Activated gamma-delta T cell (primary cell): Measurements from ENCODE around the gene FRMD4B.
"Not testable (repeated sequence)": the region's sequence is repeated elsewhere in the genome, so short reads cannot be mapped to it uniquely, and the experiment has no call there.

ENCODE experiments used
- DNase-seq: peaks from one replicate; lab custom pipeline; 2025; lab: John Stamatoyannopoulos, UW

Gene FRMD4B

DNA sequence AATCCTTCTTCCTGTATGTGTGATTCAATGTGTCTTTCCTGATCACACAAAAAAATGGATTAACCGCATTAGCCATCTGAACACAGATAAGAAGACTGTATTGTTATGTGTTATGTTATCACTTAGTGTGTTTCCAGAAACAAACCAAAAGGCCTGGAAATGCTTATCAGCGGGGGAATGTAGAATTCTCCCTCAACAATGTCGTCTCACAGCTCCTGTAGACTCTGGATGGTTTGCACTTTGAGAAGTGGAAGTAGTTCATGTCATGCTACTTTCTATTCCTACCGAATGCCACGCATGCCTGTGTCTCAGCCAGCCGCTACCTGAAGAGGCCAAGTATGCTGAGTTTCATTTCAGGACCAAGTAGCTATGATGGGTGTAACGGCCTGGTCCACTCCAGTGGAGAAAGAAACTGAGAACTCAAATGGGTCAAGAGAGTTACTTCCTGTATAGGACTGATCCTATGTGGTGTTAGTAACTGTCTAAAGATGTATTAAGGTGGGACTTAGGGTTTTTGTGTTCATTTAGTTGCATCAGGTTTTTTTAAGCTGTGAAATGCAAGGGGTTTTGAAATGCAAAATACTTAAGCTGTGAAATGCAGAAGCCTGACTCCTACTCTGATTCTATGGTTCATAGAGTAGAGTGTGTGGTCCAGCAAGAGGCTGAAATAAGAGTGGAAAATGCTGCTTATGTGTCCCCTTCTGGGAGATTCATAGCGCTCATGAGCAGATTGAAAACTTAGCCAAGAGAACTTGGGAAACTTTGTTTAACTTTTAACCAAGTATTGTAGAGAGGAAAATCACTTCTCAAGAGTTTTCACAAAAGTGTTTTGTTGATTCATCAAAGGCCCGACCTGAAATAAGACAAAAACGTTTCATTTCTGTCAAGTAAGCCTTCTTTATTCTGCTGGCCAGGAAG is 145.0 kb downstream of the FRMD4B start:
- DNase-seq, result no peak

DNA sequence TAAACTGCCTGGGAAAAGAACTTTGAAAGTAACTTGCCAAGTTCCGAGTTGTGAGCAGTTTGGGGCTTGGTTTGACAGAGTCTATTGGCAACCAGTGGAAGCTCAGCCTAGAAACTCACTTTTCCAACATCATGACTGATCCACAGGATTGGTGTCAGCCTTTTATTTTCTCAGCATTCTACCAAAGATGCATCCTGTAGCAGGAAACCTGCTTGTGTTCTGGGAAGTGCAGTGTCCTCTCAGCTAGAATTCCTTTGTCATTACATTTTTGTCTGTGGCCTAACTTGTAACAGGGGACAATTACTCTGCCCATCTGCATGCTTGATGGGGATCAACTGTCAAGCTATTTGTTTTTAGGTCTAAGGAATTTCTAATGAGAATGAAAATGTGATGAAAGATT is 146.8 kb downstream of the FRMD4B start:
- DNase-seq, result no peak

DNA sequence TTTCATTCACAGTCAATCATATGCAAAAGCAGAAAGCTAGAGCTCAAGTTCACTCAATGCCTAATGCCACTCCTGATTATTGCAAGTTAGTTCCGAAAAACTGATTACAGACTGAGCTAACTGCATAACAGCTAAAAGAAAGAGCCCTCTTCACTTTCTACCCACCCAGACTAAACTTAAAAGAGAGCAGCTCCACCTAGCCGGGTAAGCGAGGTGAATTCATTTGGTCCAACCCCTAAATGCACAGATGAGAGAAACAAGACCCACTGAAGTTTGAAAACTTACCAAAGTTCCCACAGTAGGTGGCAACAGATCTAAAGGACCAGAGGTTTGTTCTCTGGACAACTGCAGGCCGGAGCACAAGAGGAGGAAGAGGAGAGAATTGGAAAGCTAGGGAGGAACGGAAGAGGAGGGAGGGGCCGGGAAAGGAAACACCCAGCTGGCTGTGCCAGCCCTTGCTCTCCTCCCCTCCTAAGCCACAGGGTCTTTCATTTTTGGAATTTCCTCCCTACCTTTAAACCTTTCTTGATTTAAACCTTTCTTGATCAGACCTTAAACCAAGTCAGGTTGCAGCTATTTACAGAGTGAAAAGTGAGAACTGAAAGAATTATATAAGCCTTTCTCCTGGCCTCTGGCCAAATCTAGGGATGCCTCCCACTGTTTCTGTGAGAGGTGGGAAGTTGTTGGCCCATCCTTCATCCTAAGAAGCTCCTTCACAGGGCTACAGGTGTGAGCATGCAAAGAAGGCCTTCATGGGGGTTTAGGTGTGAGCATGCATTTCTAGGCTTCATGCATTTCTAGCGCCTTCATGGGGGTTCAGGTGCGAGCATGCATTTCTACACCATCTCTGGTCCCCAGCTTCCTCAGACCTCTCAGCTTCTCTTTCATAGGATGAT is 148.8 kb downstream of the FRMD4B start:
- no peak for DNase-seq

DNA sequence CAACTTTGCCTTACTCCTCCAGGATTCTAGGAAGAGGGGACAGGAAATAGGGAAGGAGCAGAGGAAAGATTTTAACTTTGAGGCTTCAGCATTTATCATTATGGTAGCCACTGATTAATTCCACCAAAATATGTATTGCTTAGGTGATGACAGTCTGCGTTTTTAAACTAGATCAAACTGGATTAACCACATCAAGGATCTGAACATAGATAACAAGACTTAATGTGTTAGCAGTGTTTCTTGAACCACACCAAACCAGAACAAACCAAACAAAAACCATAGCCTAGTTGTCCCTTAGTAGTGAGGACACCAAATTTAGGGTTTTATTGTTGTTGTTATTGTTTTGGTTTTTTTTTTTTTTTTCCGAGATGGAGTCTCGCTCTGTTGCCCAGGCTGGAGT is 150.0 kb downstream of the FRMD4B start:
- no peak for DNase-seq

DNA sequence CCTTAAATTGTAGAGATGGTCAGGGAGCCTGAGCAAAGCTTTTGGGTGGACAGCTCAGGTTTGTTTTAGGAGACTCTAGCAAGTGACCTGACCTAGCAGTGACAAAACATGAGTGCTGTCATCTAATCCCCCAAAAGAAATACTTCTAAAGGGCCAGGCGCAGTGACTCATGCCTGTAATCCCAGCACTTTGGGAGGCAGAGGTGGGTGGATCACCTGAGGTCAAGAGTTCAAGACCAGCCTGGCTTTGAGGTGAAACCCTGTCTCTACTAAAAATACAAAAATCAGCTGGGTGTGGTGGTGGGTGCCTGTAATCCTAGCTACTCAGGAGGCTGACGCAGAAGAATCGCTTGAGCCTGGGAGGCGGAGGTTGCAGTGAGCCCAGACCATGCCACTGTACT is 150.7 kb downstream of the FRMD4B start:
- DNase-seq, result not testable (repeated sequence)

DNA sequence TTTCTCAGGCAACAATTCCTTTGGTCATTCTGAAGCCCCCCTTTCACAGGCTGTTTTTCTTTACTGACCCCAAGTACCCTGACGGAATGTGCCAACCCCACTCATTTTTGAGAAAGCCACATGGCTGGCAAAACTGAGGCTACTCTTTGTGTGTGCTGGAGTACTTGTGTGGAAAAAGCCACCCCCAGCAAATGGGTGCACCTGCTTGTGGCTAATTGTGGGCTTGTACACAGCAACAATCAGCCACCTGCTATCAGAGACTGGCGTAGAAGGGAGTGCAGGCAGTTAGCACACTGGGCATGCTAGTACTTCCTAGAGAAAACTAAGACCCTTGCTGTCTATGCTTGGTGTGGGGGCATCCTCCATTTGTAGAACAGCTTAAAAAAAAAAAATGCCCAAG is 153.4 kb downstream of the FRMD4B start:
- no peak for DNase-seq

DNA sequence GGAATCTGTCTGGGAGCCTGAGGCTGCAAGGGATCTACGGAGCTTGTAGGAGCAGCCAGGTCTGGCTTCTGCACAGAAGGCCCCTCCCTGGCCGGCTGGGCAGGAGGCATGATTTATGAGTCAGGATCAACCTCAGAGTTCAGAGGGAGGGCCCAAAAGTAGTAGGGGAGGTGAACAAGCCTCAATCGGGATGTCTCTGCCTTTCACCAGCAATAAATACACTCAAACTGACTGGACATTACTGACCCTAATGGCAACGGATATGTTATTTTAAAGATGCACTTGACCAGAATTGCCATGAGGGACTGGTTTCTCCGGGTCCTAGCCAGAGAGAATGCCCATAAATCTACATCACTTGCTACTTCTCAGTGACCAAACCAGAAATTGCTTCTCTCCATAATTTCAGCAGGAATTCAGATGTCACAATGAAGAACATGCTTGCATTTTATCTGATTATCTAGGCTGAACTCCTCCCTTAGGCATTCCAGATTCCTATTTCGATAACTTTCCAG is 153.9 kb downstream of the FRMD4B start:
- no peak for DNase-seq

DNA sequence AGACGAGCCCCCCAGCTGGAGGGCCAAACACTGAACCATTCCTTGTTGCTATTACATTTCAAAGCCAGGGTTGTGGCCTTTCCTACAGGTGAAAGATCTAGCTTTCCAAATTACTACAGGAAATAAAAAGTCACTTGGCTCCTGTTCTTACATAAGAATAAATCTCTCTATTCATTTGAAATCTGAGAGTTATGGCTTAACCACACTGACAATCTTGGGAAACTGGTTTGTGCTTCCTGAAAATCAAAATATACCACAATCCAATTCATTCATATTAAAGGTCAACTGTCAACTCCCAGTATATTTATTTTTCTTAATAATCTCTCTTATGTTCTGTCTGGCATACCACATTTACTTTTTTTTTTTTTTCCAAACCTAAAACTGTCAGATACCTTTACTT is 159.8 kb downstream of the FRMD4B start:
- DNase-seq, result no peak

DNA sequence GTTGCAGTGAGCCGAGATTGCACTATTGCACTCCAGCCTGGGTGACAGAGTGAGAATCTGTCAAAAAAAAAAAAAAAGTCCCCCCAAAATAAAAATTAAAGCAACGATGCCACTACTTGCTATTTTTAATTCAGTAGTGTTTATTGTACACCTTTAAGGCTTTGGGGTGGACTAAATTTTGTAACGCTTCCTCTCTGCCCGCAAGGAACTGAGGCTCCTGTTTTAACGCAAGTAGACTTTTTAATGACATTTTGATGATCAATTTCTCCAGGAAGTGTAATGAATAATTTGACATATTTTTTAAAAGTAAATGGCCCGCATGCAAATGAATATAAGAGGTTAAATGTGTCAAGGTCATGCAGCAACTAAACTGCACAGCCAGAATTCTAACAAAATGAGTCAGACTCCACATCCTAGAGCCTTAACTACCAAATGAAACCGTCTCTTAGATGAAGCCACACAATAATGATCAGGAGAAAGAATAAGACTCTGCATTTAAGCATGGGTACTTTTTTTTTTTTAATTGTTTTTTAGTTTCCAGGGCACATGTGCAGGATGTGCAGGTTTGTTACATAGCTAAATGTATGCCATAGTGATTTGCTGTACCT is 166.7 kb downstream of the FRMD4B start:
- DNase-seq, result no peak

DNA sequence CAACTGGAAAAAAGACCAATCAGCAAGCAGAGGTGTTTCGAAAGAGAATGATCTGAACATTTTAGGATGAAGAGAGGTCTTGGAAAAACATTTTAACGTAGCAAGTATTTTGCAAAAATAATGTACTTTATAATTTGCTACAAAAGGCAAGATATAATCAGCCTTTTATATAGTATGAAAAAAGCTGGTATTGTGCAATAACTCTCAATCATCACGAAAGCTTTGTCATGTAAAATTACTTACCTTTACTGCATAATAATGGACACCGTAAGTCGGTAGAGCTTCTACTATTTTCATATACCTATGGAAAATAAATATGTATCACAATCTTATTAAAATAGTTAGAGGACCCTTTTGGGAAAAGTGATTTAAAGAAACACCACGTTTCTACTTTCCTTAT is 167.8 kb downstream of the FRMD4B start:
- DNase-seq, result no peak

DNA sequence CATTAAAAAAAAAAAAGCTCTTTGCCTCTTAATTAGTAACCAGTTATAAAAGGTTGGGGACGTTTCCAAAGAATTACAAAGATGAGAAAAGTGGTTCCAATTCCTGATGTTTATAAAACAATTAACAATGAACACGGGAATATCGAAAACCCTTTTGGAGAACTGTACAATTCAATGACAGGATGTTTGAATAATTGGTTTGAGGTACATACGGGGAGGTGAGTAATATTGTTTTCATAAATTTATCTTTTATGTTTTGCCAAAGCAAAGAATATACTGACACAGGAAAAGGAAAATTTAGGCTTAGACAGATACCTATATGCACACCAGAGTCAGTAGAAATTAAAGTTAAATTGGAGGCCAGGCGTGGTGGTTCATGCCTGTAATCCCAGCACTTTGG is 168.9 kb downstream of the FRMD4B start:
- DNase-seq, result no peak

DNA sequence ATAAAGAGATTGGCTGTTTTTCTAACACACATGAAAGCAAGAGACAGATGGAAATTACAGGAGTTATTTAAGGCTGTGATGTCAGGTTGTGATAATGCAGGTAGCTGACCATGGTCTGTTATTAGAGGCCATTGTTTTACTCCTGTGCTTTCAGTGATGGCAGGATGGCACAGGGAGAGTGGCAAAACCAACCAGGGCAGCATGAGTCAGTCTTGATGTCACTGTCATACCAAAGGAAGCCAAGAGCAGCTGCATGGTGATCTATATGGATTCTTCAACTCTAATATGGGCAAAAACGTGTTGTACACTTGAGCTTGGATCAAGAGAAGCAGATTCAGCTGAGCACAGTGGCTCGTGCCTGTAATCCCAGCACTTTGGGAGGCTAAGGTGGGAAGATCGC is 171.6 kb downstream of the FRMD4B start:
- DNase-seq, result no peak

DNA sequence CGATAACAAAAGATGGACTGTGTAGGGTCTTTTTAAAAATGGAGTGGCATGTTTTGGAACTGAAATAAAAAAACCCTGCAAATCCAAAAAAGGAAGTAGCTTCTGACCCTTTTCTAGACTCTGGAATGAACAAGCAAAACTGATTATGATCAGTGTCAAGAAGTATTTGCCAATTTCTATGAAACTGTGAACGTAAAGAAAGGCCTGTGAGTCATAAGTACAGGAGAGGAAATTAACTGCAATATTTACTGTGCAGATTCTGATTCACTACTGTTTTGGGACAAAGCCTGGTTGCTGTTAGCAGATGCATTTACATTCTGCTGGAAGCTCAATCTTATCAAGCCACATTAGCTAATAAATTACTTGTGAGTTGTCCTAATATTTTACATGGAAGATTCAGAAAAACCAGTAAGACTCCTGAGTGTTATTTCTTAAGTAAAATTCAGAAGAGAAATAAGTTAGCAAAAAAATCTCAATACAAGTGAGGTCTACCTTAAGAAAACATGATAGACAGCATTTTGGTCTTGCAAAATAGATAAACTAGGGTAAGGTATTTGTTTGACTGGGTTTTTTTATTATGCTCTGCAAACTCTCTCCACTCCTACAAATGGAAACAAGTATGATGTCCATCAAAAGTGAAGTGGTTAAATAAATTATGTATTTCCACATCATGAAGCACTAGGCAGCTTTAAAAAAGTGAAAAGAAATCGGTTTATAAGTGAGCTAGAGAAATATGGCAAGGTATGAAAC is 173.3 kb downstream of the FRMD4B start:
- DNase-seq, result no peak

DNA sequence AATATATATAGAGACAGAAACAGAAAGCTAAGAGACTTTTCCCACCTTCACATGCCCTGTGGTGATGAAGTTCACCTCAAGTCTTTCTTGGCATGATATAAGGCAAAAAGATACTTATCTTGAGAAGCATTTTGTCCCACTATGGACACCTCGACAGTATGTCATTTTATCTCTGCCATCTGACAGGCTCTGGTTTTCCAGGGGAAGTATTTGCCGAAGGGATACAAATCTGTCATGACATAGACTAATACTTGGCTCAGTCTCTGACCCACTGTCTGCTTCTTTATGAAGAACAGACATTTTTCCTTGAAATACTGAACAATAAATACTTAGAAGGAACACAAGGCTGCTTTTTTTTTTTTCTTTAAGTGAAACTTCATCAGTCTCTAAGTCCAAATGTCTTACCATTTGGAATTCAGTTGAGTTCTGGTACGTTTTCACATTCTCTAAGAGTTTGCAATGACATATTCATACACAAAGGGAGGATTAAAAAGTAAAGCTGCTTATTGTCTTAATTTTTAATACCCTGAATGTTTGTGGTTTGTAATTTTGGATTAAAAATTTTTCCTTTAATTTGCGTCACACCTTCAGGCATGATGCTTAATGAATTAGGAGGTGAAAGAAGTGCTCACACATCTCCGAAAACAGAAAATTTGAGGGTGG is 175.7 kb downstream of the FRMD4B start:
- no peak for DNase-seq

DNA sequence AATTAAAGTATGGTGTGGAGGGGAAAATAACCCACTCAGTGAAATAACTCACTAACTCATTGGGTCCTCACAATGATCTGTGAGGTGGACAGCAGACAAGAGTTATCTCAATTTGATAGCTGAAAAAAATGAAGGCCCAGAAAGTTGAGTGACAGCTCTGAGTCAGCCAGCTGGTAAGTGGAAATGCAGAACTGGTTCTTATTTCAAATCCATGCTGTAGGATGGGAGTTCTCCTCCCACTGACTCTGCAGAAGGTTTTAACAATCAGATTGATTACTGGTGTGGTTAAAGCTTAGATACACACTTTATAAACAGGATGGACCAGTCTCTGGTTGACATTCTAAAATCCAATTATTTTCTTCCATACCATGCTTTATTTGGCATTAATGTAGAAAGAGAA is 176.5 kb downstream of the FRMD4B start:
- no peak for DNase-seq

DNA sequence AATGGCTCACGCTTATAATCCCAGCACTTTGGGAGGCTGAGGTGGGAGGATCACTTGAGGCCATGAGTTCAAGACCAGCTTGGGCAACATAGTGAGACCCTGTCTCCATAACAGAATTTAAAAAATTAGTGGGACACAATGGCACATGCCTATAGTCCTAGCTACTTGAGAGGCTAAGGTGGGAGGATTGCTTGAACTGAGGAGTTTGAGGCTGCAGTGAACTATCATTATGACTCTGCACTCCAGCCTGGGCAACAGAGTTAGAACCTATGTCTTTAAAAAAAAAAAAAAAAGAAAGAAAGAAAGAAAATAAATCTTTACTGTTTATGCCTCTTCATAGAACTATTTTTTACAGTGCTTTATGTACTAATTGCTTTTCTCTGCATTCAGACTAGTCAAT is 178.9 kb downstream of the FRMD4B start:
- no peak for DNase-seq

DNA sequence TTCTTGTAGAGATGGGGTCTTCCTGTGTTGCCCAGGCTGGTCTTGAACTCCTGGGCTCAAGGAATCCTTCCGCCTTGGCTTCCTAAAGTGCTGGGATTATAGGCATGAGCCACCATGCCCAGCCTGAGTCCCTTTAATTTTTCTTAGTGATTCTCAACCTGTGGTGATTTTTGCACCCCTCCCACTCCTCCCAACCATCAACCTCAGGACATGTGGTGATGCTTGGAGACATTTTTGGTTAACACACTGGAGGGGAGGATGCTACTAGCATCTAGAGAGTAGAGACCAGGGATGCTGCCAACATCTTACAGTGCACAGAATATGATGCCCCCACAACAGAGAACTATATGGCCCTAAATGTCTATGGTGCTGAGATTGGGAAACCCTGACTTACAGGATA is 180.5 kb downstream of the FRMD4B start:
- DNase-seq, result no peak

DNA sequence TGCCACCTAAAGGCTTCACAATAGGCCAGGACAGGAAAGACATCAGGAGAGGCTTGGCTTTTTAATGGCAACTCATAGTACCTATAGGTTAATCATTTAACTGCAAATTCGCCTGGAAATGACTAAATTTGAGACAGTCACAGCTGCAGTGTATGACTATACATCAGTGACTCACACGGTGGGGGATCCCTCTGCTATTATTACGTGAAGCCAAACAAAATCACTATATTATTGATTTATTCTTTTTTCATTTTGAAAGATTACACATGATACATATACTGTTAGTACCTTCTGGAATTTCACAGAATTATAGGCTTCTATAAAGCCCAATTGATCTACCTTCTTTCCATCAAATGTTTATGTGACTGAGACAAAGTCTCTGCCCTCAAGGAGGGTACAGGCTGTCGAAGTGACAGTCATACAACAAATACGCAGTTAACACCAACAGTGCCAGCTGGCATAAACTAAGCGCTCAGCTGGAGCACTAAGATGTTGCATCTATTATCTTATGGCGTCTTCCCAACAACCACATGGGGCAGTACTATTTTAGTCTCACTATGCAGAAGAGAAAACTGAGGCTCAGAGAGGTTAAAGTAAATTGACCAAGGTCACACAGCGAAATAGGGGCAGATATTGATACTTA is 181.5 kb downstream of the FRMD4B start:
- DNase-seq, result no peak

DNA sequence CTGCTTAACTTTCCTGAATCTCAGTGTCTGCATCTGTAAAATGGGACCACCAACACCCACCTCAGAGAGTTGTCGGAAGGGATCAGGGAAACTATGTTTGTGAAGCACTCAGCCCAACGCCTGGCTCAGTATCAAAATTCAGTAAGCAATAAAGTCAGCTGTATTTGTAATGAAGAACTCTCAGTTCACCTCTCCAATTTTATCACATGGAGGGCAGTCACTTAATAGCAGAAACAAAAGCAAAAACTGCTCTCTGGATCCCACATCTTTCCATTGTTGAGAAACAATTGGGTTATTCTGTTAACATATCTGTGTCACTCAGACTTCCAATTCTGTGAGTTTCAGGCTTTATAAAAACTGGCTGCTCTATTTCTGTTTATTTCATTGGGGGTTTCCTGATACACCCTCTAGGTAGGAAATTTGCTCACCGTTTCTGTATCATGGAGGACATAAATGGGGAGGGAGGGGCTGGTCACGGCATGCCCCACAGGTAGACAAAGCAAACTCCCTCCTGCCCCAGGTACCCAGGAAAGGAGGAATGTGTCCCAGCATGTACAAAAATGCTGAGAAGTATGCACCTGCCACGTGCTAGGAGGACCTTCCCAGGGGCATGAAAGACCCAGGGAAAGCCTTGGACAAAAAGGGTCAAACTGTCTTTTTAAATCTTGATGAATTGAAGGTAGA is 182.1 kb downstream of the FRMD4B start:
- no peak for DNase-seq

DNA sequence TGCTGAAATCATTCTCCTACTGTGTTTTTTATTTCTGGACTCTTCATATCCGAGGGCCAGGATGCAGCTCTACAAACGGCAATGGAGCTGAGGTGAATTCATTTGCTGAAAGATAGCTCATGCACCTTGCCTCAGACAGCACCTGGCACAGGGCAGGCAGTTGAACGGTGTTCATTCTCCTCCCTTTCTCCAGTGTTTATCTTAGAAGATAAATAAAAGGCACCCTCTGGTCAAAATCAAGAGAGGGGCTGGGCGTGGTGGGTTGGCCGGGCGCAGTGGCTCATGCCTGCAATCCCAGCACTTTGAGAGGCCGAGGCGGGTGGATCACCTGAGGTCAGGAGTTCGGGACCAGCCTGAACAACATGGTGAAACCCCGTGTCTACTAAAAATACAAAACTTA is 184.2 kb downstream of the FRMD4B start:
- no peak for DNase-seq
